ENCODE measurements around the gene CERS6.
"Not testable (repeated sequence)": the region's sequence is repeated elsewhere in the genome, so short reads cannot be mapped to it uniquely, and the experiment has no call there.

Gene CERS6

GRCh38 chr2:168633200-168633599 is 177.1 kb downstream of the CERS6 start:
- no peak for DNase-seq (ENCODE audit: low read depth in 1 of 2, low spot score in 1 of 2)

DNA sequence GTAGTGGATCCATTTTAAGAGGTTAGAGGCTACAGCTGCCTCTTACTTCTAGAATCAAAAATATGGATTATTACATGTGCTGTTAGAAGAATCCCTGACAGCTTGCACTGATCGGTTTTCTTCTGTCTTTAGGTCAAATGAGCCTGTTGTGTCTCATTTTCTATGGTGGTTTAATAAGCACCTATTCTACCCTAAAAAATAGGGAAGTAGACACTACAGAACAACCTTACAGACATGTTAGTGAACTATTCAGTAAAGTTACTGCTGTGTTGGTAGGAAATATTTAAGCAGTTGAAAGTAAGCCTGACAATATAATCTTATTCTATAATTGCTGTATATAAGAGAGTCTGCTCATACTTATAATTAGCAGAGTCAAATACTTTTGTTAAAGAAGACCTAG is 177.8 kb downstream of the CERS6 start:
- no peak for DNase-seq (ENCODE audit: low read depth in 1 of 2, low spot score in 1 of 2)

DNA sequence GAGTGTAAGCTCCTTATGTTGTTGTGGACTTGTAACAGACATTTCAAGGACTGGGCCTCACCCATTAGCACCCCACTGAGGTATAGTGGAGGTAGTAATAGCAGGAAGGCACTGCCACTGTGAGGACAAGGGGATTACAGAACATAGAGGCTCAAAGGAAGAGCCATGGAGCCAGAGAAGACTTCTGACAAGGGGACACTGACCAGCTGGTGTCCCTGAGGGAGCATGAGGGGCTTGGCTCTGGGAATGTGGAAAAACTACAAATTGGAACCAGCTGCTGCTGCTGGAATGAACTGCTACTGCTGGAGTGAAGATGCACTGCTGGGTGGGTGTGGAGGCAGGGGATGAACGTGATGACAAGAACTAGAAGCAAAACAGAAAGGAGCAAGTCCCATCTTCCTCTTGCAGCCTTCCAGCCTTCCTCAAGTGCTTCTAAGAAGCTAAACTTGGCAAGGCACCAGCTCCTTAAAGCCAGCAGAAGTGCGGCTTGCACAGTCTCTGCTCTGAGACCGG is 179.0 kb downstream of the CERS6 start:
- DNase-seq (ENCODE audit: low read depth in 1 of 2, low spot score in 1 of 2) = no peak

DNA sequence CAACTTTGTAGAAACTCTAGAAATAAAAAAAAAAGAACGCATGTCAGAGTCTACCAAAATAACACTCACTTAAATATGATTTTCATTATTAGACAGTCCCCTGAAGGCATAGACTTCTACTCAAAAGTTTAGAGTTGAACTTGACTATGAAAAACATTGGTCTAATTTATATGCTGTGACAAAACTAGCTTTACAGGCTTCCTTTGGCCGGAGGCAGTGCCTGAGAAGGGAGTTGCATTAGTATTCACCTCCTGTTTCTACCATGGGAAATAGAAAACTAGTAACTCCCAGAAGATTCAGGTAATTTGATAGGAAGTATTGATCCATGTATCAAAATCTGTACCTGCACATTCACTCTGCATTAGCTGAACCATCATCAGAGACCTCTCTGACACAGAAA is 182.9 kb downstream of the CERS6 start:
- DNase-seq (ENCODE audit: low read depth in 1 of 2, low spot score in 1 of 2) = no peak

GRCh38 chr2:168639441-168639898 is 183.4 kb downstream of the CERS6 start:
- no peak for DNase-seq (ENCODE audit: low read depth in 1 of 2, low spot score in 1 of 2)

DNA sequence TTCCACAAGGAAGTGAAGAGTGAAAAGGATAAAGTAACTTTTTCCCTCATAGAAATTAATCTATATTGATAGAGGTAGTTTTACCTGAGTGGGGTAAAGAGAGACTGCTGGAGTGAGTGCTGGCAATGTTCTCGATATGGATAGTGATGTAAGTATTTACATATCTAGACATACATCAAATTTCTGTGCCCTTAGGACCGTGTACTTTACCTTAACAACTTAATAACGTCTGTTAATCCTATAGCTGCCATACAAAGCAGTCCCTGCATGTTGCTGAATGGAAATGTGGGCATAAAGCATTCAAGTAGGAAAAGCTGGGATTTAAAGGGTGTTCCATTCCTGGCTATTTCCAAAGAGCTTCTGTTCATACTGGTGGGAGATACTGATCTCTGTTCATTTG is 184.0 kb downstream of the CERS6 start:
- DNase-seq (ENCODE audit: low read depth in 1 of 2, low spot score in 1 of 2) = no peak

- DNase-seq (ENCODE audit: low read depth in 1 of 2, low spot score in 1 of 2) = no peak
Measured at GRCh38 chr2:168641636-168642035, 185.6 kb downstream of the CERS6 start.

DNA sequence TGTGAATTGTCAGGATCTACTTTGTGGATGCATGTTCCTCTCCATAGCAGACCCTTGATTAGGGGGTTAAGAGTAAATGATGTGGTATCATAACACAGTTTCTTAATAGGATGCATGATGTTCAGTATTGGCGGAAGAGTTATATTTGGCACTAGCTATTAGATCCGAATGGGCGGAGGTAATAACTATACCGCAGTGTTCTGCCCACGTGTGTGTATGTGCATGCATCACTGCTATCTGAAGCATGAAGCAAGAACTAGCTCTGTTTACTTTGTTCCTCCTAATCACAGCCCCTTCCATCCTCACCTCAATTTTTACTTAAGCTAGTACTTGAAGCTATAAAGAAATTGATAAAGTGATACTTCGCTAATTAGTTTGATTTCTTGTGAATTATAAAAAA is 186.8 kb downstream of the CERS6 start:
- no peak for DNase-seq (ENCODE audit: low read depth in 1 of 2, low spot score in 1 of 2)

DNA sequence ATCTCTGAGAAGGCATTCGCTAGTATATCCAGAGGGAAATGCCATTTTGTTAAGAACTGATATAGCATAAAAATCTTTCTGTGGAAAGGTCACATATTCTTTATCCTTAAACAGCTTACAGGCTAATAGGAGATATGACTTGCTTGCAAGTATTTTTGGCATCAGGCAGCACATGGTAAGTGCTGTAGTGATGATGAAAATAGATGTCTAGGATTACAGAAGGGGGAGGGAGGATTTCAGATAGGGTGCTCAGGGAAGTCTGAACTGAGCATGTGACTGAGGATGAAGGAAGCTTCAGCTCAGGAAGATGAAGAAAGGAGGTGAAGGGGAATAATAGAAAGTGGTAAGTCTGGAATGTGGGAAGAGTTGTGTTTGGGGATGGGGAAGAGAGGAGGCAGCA is 187.9 kb downstream of the CERS6 start:
- DNase-seq (ENCODE audit: low read depth in 1 of 2, low spot score in 1 of 2) = no peak

DNA sequence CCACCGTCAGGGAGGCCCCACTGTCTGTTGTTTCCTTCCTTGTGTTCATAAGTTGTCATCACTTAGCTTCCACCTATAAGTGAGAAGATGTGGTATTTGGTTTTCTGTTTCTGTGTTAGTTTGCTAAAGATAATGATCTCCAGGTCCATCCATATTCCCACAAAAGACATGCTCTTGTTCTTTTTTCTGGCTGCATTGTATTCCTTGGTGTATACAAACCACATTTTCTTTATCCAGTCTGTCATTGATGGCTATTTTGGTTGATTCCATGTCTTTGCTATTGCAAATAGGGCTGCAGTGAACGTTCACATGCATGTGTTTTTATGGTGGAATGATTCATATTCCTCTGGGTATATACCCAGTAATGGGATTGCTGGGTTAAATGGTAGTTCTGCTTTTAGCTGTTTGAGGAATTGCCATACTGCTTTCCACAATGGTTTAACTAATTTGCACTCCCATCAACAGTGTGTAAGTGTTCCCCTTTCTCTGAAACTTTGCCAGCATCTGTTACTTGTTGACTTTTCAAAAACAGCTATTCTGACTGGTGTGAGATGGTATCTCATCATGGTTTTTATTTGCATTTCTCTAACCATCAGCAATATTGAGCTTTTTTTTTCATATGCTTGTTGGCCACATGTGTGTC is 189.7 kb downstream of the CERS6 start:
- DNase-seq (ENCODE audit: low read depth in 1 of 2, low spot score in 1 of 2) = no peak

DNA sequence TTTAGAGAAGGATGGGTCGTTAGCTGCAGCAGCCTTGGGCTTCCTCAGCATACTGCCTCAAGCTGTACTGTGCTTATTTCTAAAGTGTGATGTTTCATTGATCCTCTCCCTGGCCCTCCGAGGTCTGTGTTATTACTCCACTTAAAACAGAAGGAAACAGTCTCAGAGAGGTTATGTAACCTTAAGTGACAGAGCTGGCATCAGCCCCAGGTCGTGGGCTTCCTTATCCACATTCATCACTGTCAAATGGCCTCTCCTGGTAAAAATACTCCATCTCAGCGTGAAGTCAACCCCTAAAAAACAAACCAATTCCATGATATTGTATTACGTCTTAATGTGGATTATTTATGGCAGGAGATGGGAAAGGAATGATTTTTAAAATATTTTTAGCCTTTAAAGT is 193.0 kb downstream of the CERS6 start:
- no peak for DNase-seq (ENCODE audit: low read depth in 1 of 2, low spot score in 1 of 2)

- DNase-seq (ENCODE audit: low read depth in 1 of 2, low spot score in 1 of 2) = no peak
Measured at GRCh38 chr2:168649562-168649961, 193.5 kb downstream of the CERS6 start.

- no peak for DNase-seq (ENCODE audit: low read depth in 1 of 2, low spot score in 1 of 2)
Measured at GRCh38 chr2:168650139-168650538, 194.1 kb downstream of the CERS6 start.

DNA sequence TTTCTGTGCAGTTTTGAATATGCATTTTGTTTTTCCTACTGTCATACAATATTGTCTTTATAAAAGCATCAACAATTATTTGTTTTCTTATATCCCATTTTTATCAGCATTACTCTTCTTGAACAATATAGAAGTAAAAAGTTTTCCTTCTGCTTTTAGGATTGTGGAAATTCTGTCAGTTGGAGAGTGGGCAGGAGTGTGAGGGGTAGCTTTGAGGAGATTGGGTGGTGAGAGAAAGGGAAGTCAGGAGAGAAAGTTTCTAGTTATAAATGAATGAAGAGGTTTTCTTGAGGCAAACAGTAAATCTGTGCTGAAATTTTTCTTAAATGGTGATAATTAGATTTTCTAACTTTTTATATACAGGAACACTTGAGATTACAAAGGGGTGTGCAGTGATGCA is 194.7 kb downstream of the CERS6 start:
- DNase-seq (ENCODE audit: low read depth in 1 of 2, low spot score in 1 of 2) = no peak

DNA sequence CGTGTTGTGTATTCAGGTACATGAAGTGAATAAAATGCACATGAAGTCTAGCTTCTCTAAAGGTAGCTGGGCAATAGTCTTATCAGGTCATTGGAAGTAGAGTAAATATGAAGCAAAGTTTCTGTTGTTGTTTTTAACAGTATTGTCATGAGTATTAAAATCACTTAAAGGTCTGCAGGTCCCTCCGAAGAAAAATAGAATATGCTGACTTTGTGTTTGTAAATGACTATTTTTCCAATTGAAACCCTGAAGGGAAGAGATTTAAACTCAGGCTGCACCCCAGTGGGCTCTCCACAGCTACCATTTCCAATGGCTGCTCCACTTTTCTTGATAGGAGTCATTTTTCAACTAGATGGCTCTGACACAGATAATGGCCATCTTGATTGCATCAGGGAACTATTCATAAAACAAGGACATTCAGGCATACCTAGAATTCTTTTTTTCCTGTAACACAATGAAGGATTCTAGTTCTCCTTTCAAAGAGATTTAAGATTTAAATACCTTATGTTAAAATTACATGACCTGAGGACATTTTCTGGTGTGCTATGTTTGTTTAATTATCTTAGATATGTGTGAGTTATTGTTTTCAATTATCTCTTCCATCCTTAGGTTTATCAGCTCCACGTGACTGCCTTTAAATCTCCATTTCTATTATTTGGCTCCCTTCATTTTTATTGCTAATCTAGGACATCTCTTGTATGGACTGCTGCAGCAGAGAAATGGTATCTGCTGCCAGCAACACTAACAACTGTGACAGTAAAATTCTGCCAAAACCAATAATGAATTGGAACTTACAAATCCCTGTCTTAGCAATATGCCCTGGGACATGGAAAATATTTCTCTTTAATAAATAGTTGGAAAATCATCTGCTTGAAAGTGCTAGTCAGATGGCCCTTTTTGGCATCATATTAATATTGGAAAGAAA is 197.2 kb downstream of the CERS6 start:
- DNase-seq (ENCODE audit: low read depth in 1 of 2, low spot score in 1 of 2) = no peak

- DNase-seq (ENCODE audit: low read depth in 1 of 2, low spot score in 1 of 2) = no peak
Measured at GRCh38 chr2:168654705-168655104, 198.6 kb downstream of the CERS6 start.

GRCh38 chr2:168655207-168655606 is 199.1 kb downstream of the CERS6 start:
- DNase-seq (ENCODE audit: low read depth in 1 of 2, low spot score in 1 of 2) = no peak

DNA sequence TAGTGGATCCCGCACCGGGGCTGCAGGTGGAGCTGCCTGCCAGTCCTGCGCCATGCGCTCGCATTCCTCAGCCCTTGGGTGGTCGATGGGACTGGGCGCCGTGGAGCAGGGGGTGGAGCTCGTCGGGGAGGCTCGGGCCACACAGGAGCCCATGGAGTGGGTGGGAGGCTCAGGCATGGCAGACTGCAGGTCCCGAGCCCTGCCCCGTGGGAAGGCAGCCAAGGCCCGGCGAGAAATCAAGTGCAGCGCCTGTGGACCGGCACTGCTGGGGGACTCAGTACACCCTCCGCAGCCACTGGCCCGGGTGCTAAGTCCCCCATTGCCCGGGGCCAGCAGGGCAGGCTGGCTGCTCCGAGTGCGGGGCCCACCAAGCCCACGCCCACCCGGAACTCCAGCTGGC is 201.3 kb downstream of the CERS6 start:
- not testable (repeated sequence) for DNase-seq (ENCODE audit: low read depth in 1 of 2, low spot score in 1 of 2)

DNA sequence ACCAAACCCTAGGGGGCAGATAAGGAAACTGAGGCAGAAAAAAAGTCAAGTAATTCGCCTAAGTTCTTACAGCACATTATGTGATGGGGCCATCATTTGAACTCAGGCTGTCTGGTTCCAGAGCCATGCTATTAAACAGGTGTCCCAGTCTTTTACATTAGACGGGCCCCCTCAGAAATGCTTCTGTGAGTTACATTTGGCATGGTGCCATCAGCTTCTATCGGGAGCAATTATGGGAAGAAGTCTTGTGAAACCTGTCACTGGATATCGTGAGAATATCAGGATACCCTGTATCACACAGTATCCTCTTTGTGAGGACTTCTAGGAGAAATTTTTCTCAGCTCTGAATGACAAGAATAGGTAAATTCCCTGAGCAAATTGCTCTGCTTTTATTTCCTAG is 202.6 kb downstream of the CERS6 start:
- no peak for DNase-seq (ENCODE audit: low read depth in 1 of 2, low spot score in 1 of 2)

- DNase-seq (ENCODE audit: low read depth in 1 of 2, low spot score in 1 of 2) = no peak
Measured at GRCh38 chr2:168660870-168661862, 205.1 kb downstream of the CERS6 start.

DNA sequence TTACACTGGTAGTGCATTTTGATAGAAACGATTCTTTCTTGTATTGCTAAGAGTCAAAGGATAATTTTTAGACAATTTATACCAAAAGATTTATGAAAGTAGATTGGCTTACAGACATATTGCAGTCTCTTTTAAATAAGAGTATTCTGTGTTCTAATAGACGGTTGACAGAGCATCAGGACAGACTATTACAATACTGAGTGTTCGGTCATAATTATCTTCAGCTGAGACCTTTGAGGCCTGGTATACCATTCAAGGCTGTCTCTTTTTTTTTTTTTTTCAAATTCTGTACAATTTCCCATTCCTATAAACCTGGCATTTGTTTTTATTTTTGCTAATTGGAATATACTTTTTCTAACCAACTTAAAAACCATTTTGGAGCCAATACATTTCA is 205.8 kb downstream of the CERS6 start:
- no peak for DNase-seq (ENCODE audit: low read depth in 1 of 2, low spot score in 1 of 2)
